Measurements from ENCODE around the gene SLC44A1. TPM values are rescaled to one million over a fixed set of nuclear protein-coding genes. Genes with fewer than 3 reads are reported as not detected.

Gene SLC44A1
- total RNA-seq, 4 donors from 2014 or later, result 9.9 to 53.8 (median 40.8) TPM

GRCh38 chr9:105485131-105485530 lies 240.7 kb downstream of the SLC44A1 start:
- no peak overlapping the region for H3K4me3 ChIP-seq

More at GRCh38 chr9:105485131-105485530, 240.7 kb downstream of the SLC44A1 start:
- DNase-seq, result no peak
- Histone ChIP-seq H3K36me3 (peaks cover 0 to 7% (median 0%) of the 10 kb centered on the region in 3 donors), H3K27me3 (no peaks in the 10 kb centered on the region), H3K4me1 (no peaks in the 10 kb centered on the region), H3K27ac (no peak overlapping the region), H3K9me3 (no peaks in the 10 kb centered on the region)
- TF ChIP-seq, protein P1, sequence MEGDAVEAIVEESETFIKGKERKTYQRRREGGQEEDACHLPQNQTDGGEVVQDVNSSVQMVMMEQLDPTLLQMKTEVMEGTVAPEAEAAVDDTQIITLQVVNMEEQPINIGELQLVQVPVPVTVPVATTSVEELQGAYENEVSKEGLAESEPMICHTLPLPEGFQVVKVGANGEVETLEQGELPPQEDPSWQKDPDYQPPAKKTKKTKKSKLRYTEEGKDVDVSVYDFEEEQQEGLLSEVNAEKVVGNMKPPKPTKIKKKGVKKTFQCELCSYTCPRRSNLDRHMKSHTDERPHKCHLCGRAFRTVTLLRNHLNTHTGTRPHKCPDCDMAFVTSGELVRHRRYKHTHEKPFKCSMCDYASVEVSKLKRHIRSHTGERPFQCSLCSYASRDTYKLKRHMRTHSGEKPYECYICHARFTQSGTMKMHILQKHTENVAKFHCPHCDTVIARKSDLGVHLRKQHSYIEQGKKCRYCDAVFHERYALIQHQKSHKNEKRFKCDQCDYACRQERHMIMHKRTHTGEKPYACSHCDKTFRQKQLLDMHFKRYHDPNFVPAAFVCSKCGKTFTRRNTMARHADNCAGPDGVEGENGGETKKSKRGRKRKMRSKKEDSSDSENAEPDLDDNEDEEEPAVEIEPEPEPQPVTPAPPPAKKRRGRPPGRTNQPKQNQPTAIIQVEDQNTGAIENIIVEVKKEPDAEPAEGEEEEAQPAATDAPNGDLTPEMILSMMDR (IDR thresholded peaks at IDR 0.05), result no peak
- no peak for TF ChIP-seq POLR2A (IDR thresholded peaks at IDR 0.05)

Other genes with a start within 250 kb of the SLC44A1 start
- 10 to 100 TPM; 10.1 to 24.3 (median 13.7) TPM for gene FSD1L, start 203.4 kb downstream of the SLC44A1 start, total RNA-seq

Measured in Peyer's patch (tissue), 4 donors.